Esophagus squamous epithelium (tissue), 4 donors: ENCODE measurements around the gene KRT8.

ENCODE experiments used
- POLR2A ChIP-seq, 4 donors: fragments of 450-650 bp; IDR thresholded peaks; one replicate each; pipeline ENCODE4 v1.6.1; 2017; ENCODE audit warnings: antibody characterized with exemption in 4 of 4, mild to moderate bottlenecking in 4 of 4, moderate library complexity in 3 of 4
- TF ChIP-seq, protein P1 (sequence below), 6 experiments: fragments of 450-650 bp in 4 of 6; fragments of 200-600 bp in 2 of 6; sonication (generic) in 2 of 6; IDR thresholded peaks; one replicate each; pipeline ENCODE4 v1.5.1; 2016 to 2019; ENCODE audit warnings: antibody characterized with exemption in 6 of 6, mild to moderate bottlenecking in 4 of 6, moderate library complexity in 4 of 6

DNA sequence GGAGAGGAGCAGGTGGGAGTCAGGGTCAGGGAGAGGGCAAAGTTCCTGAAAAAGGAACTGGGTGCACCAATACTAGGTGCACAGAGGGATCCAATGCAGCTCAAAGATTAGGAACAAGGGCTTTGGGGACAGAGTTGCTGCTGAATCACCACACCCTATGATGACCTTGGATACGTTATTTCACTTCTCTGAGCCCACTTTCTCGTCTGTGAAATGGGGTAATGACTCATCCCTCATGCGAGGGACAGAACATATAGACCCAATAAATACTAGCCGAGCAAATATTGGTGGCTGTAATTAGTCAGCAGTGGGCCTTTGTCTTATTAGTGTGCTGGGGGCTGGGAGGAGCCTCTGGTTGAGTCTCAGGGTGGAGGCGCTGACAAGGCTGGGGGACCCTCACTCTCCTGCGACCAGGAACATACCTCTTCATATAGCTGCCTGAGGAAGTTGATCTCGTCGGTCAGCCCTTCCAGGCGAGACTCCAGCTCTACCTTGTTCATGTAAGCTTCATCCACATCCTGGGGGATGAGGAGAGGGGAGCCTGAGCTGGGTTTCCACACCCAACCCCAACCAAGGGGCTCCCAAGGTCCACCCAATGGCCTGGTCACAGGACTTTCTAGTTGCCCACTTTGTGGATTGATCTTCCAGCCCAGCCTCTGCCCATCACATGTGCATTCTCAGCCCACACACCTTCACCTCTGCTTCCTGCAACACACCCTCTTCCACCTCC is 4.5 kb downstream of the KRT8 start:
- TF ChIP-seq, protein P1, sequence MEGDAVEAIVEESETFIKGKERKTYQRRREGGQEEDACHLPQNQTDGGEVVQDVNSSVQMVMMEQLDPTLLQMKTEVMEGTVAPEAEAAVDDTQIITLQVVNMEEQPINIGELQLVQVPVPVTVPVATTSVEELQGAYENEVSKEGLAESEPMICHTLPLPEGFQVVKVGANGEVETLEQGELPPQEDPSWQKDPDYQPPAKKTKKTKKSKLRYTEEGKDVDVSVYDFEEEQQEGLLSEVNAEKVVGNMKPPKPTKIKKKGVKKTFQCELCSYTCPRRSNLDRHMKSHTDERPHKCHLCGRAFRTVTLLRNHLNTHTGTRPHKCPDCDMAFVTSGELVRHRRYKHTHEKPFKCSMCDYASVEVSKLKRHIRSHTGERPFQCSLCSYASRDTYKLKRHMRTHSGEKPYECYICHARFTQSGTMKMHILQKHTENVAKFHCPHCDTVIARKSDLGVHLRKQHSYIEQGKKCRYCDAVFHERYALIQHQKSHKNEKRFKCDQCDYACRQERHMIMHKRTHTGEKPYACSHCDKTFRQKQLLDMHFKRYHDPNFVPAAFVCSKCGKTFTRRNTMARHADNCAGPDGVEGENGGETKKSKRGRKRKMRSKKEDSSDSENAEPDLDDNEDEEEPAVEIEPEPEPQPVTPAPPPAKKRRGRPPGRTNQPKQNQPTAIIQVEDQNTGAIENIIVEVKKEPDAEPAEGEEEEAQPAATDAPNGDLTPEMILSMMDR (IDR thresholded peaks at IDR 0.05), result no peak
- TF ChIP-seq POLR2A (IDR thresholded peaks at IDR 0.05), result no peak
